ENCODE measurements around the gene RNU2-1. TPM values are rescaled to one million over a fixed set of nuclear protein-coding genes. Genes with fewer than 3 reads are reported as not detected.
"Not testable (repeated sequence)": the region's sequence is repeated elsewhere in the genome, so short reads cannot be mapped to it uniquely, and the experiment has no call there.

Gene RNU2-1
- total RNA-seq, 1 donor from 2014 or later, result 9,258 TPM

GRCh38 chr17:43200127-43200526 is 33.6 kb downstream of the RNU2-1 start:
- no peak for TF ChIP-seq CTCF (IDR thresholded peaks at IDR 0.05; ENCODE audit: partially characterized antibody, unreplicated experiment)
- no peaks in the 10 kb centered on the region for H3K9me3 Mint-ChIP-seq (ENCODE audit: unreplicated experiment)
- H3K27ac Mint-ChIP-seq (ENCODE audit: unreplicated experiment), result no peak overlapping the region
- no peaks in the 10 kb centered on the region for H3K36me3 Mint-ChIP-seq (ENCODE audit: unreplicated experiment)
- peaks cover 4% of the 10 kb centered on the region for H3K4me1 Mint-ChIP-seq (ENCODE audit: low read depth, unreplicated experiment)
- H3K4me3 Mint-ChIP-seq (ENCODE audit: unreplicated experiment), result peak overlapping the region; percentile 32
- DNase-seq, result peak; percentile 63
- no peaks in the 10 kb centered on the region for H3K27me3 Mint-ChIP-seq (ENCODE audit: unreplicated experiment)

- Mint-ChIP-seq H3K36me3 (ENCODE audit: unreplicated experiment) (no peaks in the 10 kb centered on the region), H3K4me1 (ENCODE audit: low read depth, unreplicated experiment) (peaks cover 4% of the 10 kb centered on the region), H3K27me3 (ENCODE audit: unreplicated experiment) (no peaks in the 10 kb centered on the region), H3K9me3 (ENCODE audit: unreplicated experiment) (no peaks in the 10 kb centered on the region), H3K27ac (ENCODE audit: unreplicated experiment) (no peak overlapping the region), H3K4me3 (ENCODE audit: unreplicated experiment) (no peak overlapping the region)
- DNase-seq, result no peak
- TF ChIP-seq CTCF (IDR thresholded peaks at IDR 0.05; ENCODE audit: partially characterized antibody, unreplicated experiment), result no peak
Observed at GRCh38 chr17:43199633-43200032, 34.1 kb downstream of the RNU2-1 start.

- Mint-ChIP-seq H3K4me1 (ENCODE audit: low read depth, unreplicated experiment) (no peaks in the 10 kb centered on the region), H3K4me3 (ENCODE audit: unreplicated experiment) (no peak overlapping the region), H3K27ac (ENCODE audit: unreplicated experiment) (no peak overlapping the region), H3K27me3 (ENCODE audit: unreplicated experiment) (peaks cover 4% of the 10 kb centered on the region), H3K9me3 (ENCODE audit: unreplicated experiment) (no peaks in the 10 kb centered on the region), H3K36me3 (ENCODE audit: unreplicated experiment) (no peaks in the 10 kb centered on the region)
- TF ChIP-seq CTCF (IDR thresholded peaks at IDR 0.05; ENCODE audit: partially characterized antibody, unreplicated experiment), result no peak
- DNase-seq, result no peak
Observed at GRCh38 chr17:43193251-43193650, 40.5 kb downstream of the RNU2-1 start.

GRCh38 chr17:43186656-43187055 is 47.1 kb downstream of the RNU2-1 start:
- not testable (repeated sequence) for H3K27me3 Mint-ChIP-seq (ENCODE audit: unreplicated experiment); H3K9me3 Mint-ChIP-seq (ENCODE audit: unreplicated experiment); H3K27ac Mint-ChIP-seq (ENCODE audit: unreplicated experiment); DNase-seq; H3K4me1 Mint-ChIP-seq (ENCODE audit: low read depth, unreplicated experiment); H3K4me3 Mint-ChIP-seq (ENCODE audit: unreplicated experiment); H3K36me3 Mint-ChIP-seq (ENCODE audit: unreplicated experiment)

- TF ChIP-seq CTCF (IDR thresholded peaks at IDR 0.05; ENCODE audit: partially characterized antibody, unreplicated experiment), result no peak
- H3K4me1 Mint-ChIP-seq (ENCODE audit: low read depth, unreplicated experiment), result no peaks in the 10 kb centered on the region
- no peak overlapping the region for H3K27ac Mint-ChIP-seq (ENCODE audit: unreplicated experiment)
- no peaks in the 10 kb centered on the region for H3K27me3 Mint-ChIP-seq (ENCODE audit: unreplicated experiment)
- no peaks in the 10 kb centered on the region for H3K9me3 Mint-ChIP-seq (ENCODE audit: unreplicated experiment)
- H3K36me3 Mint-ChIP-seq (ENCODE audit: unreplicated experiment), result no peaks in the 10 kb centered on the region
- no peak for DNase-seq
- H3K4me3 Mint-ChIP-seq (ENCODE audit: unreplicated experiment), result no peak overlapping the region
Observed at GRCh38 chr17:43183921-43184320, 49.9 kb downstream of the RNU2-1 start.

Other genes starting within 250 kb of the RNU2-1 start
- 658 TPM for gene RPL27, start 235.6 kb downstream of the RNU2-1 start, total RNA-seq (ENCODE audit: unreplicated experiment)
- gene IFI35, start 227.2 kb downstream of the RNU2-1 start, total RNA-seq (ENCODE audit: unreplicated experiment), result not detected
- 413 TPM for gene VAT1, start 211.6 kb downstream of the RNU2-1 start, total RNA-seq (ENCODE audit: unreplicated experiment)
- 75.8 TPM for gene RND2, start 208.7 kb downstream of the RNU2-1 start, total RNA-seq (ENCODE audit: unreplicated experiment)
- 11.3 TPM for gene BRCA1, start 108.6 kb downstream of the RNU2-1 start, total RNA-seq (ENCODE audit: unreplicated experiment)
- gene NBR1, start 62.8 kb downstream of the RNU2-1 start, total RNA-seq (ENCODE audit: unreplicated experiment), result 51.8 TPM
- gene TMEM106A, start 22.1 kb downstream of the RNU2-1 start, total RNA-seq (ENCODE audit: unreplicated experiment), result 2.3 TPM
- not detected for gene CCDC200, start 5.4 kb downstream of the RNU2-1 start, total RNA-seq (ENCODE audit: unreplicated experiment)
- 100 TPM for gene ARL4D, start 165.0 kb upstream of the RNU2-1 start, total RNA-seq (ENCODE audit: unreplicated experiment)
- 71.9 TPM for gene DHX8, start 250.0 kb upstream of the RNU2-1 start, total RNA-seq (ENCODE audit: unreplicated experiment)